ENCODE results near the gene ADAMTS8.
"Not testable (repeated sequence)": the region's sequence is repeated elsewhere in the genome, so short reads cannot be mapped to it uniquely, and the experiment has no call there.

DNA sequence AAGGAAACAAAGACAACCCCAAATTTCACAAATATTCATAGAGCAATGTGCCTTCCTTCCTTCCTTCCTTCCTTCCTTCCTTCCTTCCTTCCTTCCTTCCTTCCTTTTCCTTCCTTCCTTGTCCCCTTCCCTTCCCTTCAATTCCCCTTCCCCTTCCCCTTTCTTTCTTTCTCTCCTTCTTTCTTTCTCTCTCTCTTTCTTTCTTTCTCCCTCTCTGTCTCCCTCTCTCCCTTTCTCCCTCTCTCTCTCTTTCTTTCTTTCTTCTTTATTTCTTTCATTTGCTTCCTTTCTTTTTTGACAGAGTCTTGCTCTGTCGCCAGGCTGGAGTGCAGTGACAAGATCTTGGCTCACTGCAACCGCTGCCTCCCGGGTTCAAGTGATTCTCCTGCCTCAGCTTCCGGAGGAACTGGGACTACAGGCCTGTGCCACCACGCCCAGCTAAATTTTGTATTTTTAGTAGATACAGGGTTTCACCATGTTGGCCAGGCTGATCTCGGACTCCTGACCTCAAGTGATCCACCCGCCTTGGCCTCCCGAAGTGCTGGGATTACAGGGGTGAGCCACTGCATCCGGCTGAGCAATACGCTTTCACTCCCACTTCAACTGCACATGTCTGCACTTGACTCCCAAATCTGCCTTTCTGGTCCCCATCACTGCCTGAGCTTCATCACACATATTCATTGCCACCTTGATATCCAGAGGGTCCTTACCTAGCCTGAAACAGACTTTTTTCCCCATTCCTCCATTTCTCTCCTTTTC is 10.2 kb upstream of the ADAMTS8 start:
- not testable (repeated sequence) for TF ChIP-seq SNAI2 (CRISPR knock-in tag; IDR thresholded peaks at IDR 0.05); RARB (CRISPR knock-in tag; IDR thresholded peaks at IDR 0.05); CSDC2 (CRISPR knock-in tag; IDR thresholded peaks at IDR 0.05); OSR1 (CRISPR knock-in tag; IDR thresholded peaks at IDR 0.05); ARNTL (CRISPR knock-in tag; IDR thresholded peaks at IDR 0.05; ENCODE audit: borderline replicate concordance, low read depth)
- TF ChIP-seq, protein P1, sequence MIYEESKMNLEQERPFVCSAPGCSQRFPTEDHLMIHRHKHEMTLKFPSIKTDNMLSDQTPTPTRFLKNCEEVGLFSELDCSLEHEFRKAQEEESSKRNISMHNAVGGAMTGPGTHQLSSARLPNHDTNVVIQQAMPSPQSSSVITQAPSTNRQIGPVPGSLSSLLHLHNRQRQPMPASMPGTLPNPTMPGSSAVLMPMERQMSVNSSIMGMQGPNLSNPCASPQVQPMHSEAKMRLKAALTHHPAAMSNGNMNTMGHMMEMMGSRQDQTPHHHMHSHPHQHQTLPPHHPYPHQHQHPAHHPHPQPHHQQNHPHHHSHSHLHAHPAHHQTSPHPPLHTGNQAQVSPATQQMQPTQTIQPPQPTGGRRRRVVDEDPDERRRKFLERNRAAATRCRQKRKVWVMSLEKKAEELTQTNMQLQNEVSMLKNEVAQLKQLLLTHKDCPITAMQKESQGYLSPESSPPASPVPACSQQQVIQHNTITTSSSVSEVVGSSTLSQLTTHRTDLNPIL (CRISPR knock-in tag; IDR thresholded peaks at IDR 0.05; ENCODE audit: low read depth) = not testable (repeated sequence)
